Activated CD8-positive, alpha-beta T cell treated with anti-CD3 and anti-CD28 coated beads, Interleukin-2, amount 10 ng/mL, durations not matched to agents 7 days and 5 days (primary cell): ENCODE results near the gene PDE11A. TPM values are rescaled to one million over a fixed set of nuclear protein-coding genes. Genes with fewer than 3 reads are reported as not detected.
"Not testable (repeated sequence)": the region's sequence is repeated elsewhere in the genome, so short reads cannot be mapped to it uniquely, and the experiment has no call there.

Experiments used
- ATAC-seq: fragments of 150-1000 bp; cut with Tn5 transposase; one replicate; pipeline ENCODE4 v1.10.0; 2021; ENCODE audit warnings: moderate library complexity
- CTCF ChIA-PET: fragments of 350-600 bp; sonication (Branson Sonifier 250); formaldehyde crosslinking; loops from one replicate; lab custom pipeline; 2021; ENCODE audit warnings: antibody characterized with exemption; lab: Charles Lee
- POLR2A ChIA-PET: fragments of 350-600 bp; sonication (Branson Sonifier 250); formaldehyde crosslinking; loops from one replicate; lab custom pipeline; 2021; ENCODE audit warnings: antibody characterized with exemption; lab: Charles Lee
- DNase-seq: peaks from one replicate; pipeline ENCODE4 v3.0.0-alpha.2; 2020
- H3K27ac Mint-ChIP-seq: one replicate; pipeline ENCODE4 v1.8.0; 2021; ENCODE audit warnings: mild to moderate bottlenecking, mixed read lengths
- H3K27me3 Mint-ChIP-seq: one replicate; pipeline ENCODE4 v1.8.0; 2021; ENCODE audit warnings: low read depth, mixed read lengths
- H3K36me3 Mint-ChIP-seq: one replicate; pipeline ENCODE4 v1.8.0; 2021; ENCODE audit warnings: low read depth, mixed read lengths
- H3K4me1 Mint-ChIP-seq: one replicate; pipeline ENCODE4 v1.8.0; 2021; ENCODE audit warnings: low read depth, mixed read lengths
- H3K4me3 Mint-ChIP-seq: one replicate; pipeline ENCODE4 v1.8.0; 2021; ENCODE audit warnings: mild to moderate bottlenecking, mixed read lengths
- H3K9me3 Mint-ChIP-seq: one replicate; pipeline ENCODE4 v1.8.0; 2022; ENCODE audit warnings: mixed read lengths; ENCODE audit not compliant: insufficient read depth
- total RNA-seq, 2 experiments: library from RNA; stranded (reverse); gene quantifications; one replicate each; pipeline ENCODE4 v1.2.3, GENCODE V29; 2021

PDE11A gene
- total RNA-seq, 2 experiments from 2014 or later, result not detected

GRCh38 chr2:177947598-177947997 is 125.0 kb downstream of the PDE11A start:
- H3K36me3 Mint-ChIP-seq, H3K27ac Mint-ChIP-seq, H3K4me3 Mint-ChIP-seq, DNase-seq, H3K4me1 Mint-ChIP-seq, POLR2A ChIA-PET, H3K9me3 Mint-ChIP-seq, H3K27me3 Mint-ChIP-seq, CTCF ChIA-PET, ATAC-seq: not testable (repeated sequence)

- H3K27me3 Mint-ChIP-seq, H3K4me1 Mint-ChIP-seq: not testable (repeated sequence)
These were observed 128.0 kb downstream of the PDE11A start for GRCh38 chr2:177944530-177944929.

GRCh38 chr2:177942731-177943130 is 129.8 kb downstream of the PDE11A start:
- no peak overlapping the region for H3K27ac Mint-ChIP-seq
- H3K4me3 Mint-ChIP-seq, result no peak overlapping the region
- ATAC-seq (no peak), DNase-seq (no peak)
- CTCF ChIA-PET, result no interaction called here
- H3K9me3 Mint-ChIP-seq, result no peaks in the 10 kb centered on the region
- POLR2A ChIA-PET, result no interaction called here
- H3K27me3 Mint-ChIP-seq, result no peaks in the 10 kb centered on the region
- no peaks in the 10 kb centered on the region for H3K4me1 Mint-ChIP-seq
- no peaks in the 10 kb centered on the region for H3K36me3 Mint-ChIP-seq

More at GRCh38 chr2:177944530-177944929, 128.0 kb downstream of the PDE11A start:
- CTCF ChIA-PET, DNase-seq, ATAC-seq, H3K36me3 Mint-ChIP-seq, H3K4me3 Mint-ChIP-seq, POLR2A ChIA-PET, H3K9me3 Mint-ChIP-seq, H3K27ac Mint-ChIP-seq: not testable (repeated sequence)

GRCh38 chr2:177939211-177939610 is 133.4 kb downstream of the PDE11A start:
- H3K27ac Mint-ChIP-seq, result no peak overlapping the region
- ChIA-PET CTCF (no interaction called here), POLR2A (no interaction called here)
- H3K4me1 Mint-ChIP-seq, result no peaks in the 10 kb centered on the region
- no peaks in the 10 kb centered on the region for H3K36me3 Mint-ChIP-seq
- H3K4me3 Mint-ChIP-seq, result no peak overlapping the region
- no peaks in the 10 kb centered on the region for H3K9me3 Mint-ChIP-seq
- no peak for DNase-seq
- peaks cover under 1% of the 10 kb centered on the region for H3K27me3 Mint-ChIP-seq
- no peak for ATAC-seq

- ChIA-PET CTCF (no interaction called here), POLR2A (no interaction called here)
- H3K9me3 Mint-ChIP-seq, result no peaks in the 10 kb centered on the region
- no peaks in the 10 kb centered on the region for H3K36me3 Mint-ChIP-seq
- H3K4me1 Mint-ChIP-seq, result no peaks in the 10 kb centered on the region
- DNase-seq, result no peak
- H3K4me3 Mint-ChIP-seq, result no peak overlapping the region
- ATAC-seq, result no peak
- H3K27me3 Mint-ChIP-seq, result peaks cover 6% of the 10 kb centered on the region
- no peak overlapping the region for H3K27ac Mint-ChIP-seq
These were observed 141.7 kb downstream of the PDE11A start for GRCh38 chr2:177930916-177931315.

GRCh38 chr2:177929662-177930522 is 142.7 kb downstream of the PDE11A start:
- H3K4me1 Mint-ChIP-seq, result no peaks in the 10 kb centered on the region
- H3K9me3 Mint-ChIP-seq, result no peaks in the 10 kb centered on the region
- ATAC-seq, result no peak
- DNase-seq, result no peak
- no peak overlapping the region for H3K4me3 Mint-ChIP-seq
- ChIA-PET CTCF (no interaction called here), POLR2A (no interaction called here)
- no peak overlapping the region for H3K27ac Mint-ChIP-seq
- H3K27me3 Mint-ChIP-seq, result peaks cover 6% of the 10 kb centered on the region
- no peaks in the 10 kb centered on the region for H3K36me3 Mint-ChIP-seq

GRCh38 chr2:177923323-177923722 is 149.3 kb downstream of the PDE11A start:
- ATAC-seq (no peak), DNase-seq (no peak)
- no peaks in the 10 kb centered on the region for H3K36me3 Mint-ChIP-seq
- H3K9me3 Mint-ChIP-seq, result no peaks in the 10 kb centered on the region
- ChIA-PET CTCF (interaction anchor here (1.3 kb wide), 1 partner anchor 17 kb away, joined by 4 read pairs; no protein-coding TSS in a partner anchor), POLR2A (interaction anchor here (0.6 kb wide), 1 partner anchor 371 kb away, joined by 4 read pairs; a partner anchor contains a TSS)
- H3K4me1 Mint-ChIP-seq, result no peaks in the 10 kb centered on the region
- no peak overlapping the region for H3K4me3 Mint-ChIP-seq
- H3K27ac Mint-ChIP-seq, result no peak overlapping the region
- peaks cover 3% of the 10 kb centered on the region for H3K27me3 Mint-ChIP-seq

- ATAC-seq, result no peak
- CTCF ChIA-PET, result no interaction called here
- peaks cover under 1% of the 10 kb centered on the region for H3K27me3 Mint-ChIP-seq
These were observed 150.9 kb downstream of the PDE11A start for GRCh38 chr2:177921726-177922125.

GRCh38 chr2:177917169-177917568 is 155.4 kb downstream of the PDE11A start:
- no peaks in the 10 kb centered on the region for H3K9me3 Mint-ChIP-seq
- ChIA-PET CTCF (interaction anchor here (1.2 kb wide), 1 partner anchor 11 kb away, joined by 4 read pairs; no protein-coding TSS in a partner anchor), POLR2A (no interaction called here)
- no peaks in the 10 kb centered on the region for H3K36me3 Mint-ChIP-seq
- ATAC-seq, result no peak
- H3K4me1 Mint-ChIP-seq, result no peaks in the 10 kb centered on the region
- peaks cover 5% of the 10 kb centered on the region for H3K27me3 Mint-ChIP-seq
- H3K27ac Mint-ChIP-seq, result no peak overlapping the region
- no peak for DNase-seq
- no peak overlapping the region for H3K4me3 Mint-ChIP-seq

More at GRCh38 chr2:177921726-177922125, 150.9 kb downstream of the PDE11A start:
- no peaks in the 10 kb centered on the region for H3K4me1 Mint-ChIP-seq
- H3K27ac Mint-ChIP-seq, result no peak overlapping the region
- no peaks in the 10 kb centered on the region for H3K36me3 Mint-ChIP-seq
- H3K4me3 Mint-ChIP-seq, result no peak overlapping the region
- DNase-seq, result no peak
- POLR2A ChIA-PET, result no interaction called here
- no peaks in the 10 kb centered on the region for H3K9me3 Mint-ChIP-seq

- Mint-ChIP-seq H3K36me3 (no peaks in the 10 kb centered on the region), H3K9me3 (no peaks in the 10 kb centered on the region), H3K4me3 (no peak overlapping the region), H3K27ac (no peak overlapping the region), H3K27me3 (peaks cover 5% of the 10 kb centered on the region), H3K4me1 (no peaks in the 10 kb centered on the region)
- ATAC-seq, result no peak
- ChIA-PET CTCF (interaction anchor here (1.2 kb wide), 1 partner anchor 10 kb away, joined by 4 read pairs; no protein-coding TSS in a partner anchor), POLR2A (no interaction called here)
- DNase-seq, result no peak
These were observed 156.2 kb downstream of the PDE11A start for GRCh38 chr2:177916342-177916741.

GRCh38 chr2:177914247-177914646 is 158.3 kb downstream of the PDE11A start:
- no peak for ATAC-seq
- ChIA-PET CTCF (no interaction called here), POLR2A (no interaction called here)
- H3K27me3 Mint-ChIP-seq, result peaks cover 9% of the 10 kb centered on the region
- no peak for DNase-seq
- H3K4me3 Mint-ChIP-seq, result no peak overlapping the region
- H3K27ac Mint-ChIP-seq, result no peak overlapping the region
- no peaks in the 10 kb centered on the region for H3K36me3 Mint-ChIP-seq
- no peaks in the 10 kb centered on the region for H3K4me1 Mint-ChIP-seq
- H3K9me3 Mint-ChIP-seq, result no peaks in the 10 kb centered on the region

- Mint-ChIP-seq H3K27me3 (peaks cover 3% of the 10 kb centered on the region), H3K4me3 (no peak overlapping the region), H3K9me3 (no peaks in the 10 kb centered on the region), H3K36me3 (no peaks in the 10 kb centered on the region), H3K4me1 (peaks cover 21% of the 10 kb centered on the region), H3K27ac (no peak overlapping the region)
- DNase-seq, result no peak
- ChIA-PET POLR2A (no interaction called here), CTCF (no interaction called here)
- ATAC-seq, result no peak
These were observed 162.6 kb downstream of the PDE11A start for GRCh38 chr2:177909962-177910361.
